Neuronal stem cell (in vitro differentiated cells): ENCODE results near the gene GNPAT.
A peak's percentile ranks its signal among the peaks of the same experiment; 100 is the strongest.

Experiments used
- DNase-seq: peaks from one replicate; pipeline ENCODE4 v3.0.0-alpha.2; 2013; ENCODE audit warnings: low spot score
- H2AFZ ChIP-seq: one replicate; pipeline ENCODE4 v1.6.1; 2013; ENCODE audit warnings: mild to moderate bottlenecking, low read length, inconsistent platforms
- H2AK5ac ChIP-seq: 2 replicates; pipeline ENCODE4 v1.6.1; 2013; ENCODE audit warnings: low read depth, mild to moderate bottlenecking, inconsistent platforms, low read length, moderate library complexity, mixed read lengths
- H2BK120ac ChIP-seq: 2 replicates; pipeline ENCODE4 v1.6.1; 2013; ENCODE audit warnings: low read depth, mild to moderate bottlenecking, inconsistent platforms, low read length, moderate library complexity, mixed read lengths
- H2BK12ac ChIP-seq: one replicate; pipeline ENCODE4 v1.6.1; 2013; ENCODE audit warnings: low read length, inconsistent platforms
- H2BK15ac ChIP-seq: 2 replicates; pipeline ENCODE4 v1.6.1; 2013; ENCODE audit warnings: mild to moderate bottlenecking, low read length, inconsistent platforms, mixed read lengths
- H2BK5ac ChIP-seq: one replicate; pipeline ENCODE4 v1.6.1; 2013; ENCODE audit warnings: inconsistent platforms, mild to moderate bottlenecking, low read length, moderate library complexity
- H3K14ac ChIP-seq: one replicate; pipeline ENCODE4 v1.6.1; 2013; ENCODE audit warnings: low read length, inconsistent platforms
- H3K18ac ChIP-seq: 2 replicates; pipeline ENCODE4 v1.6.1; 2013; ENCODE audit warnings: low read length, inconsistent platforms
- H3K23ac ChIP-seq: 2 replicates; pipeline ENCODE4 v1.6.1; 2013; ENCODE audit warnings: low read depth, mild to moderate bottlenecking, mixed read lengths, low read length, inconsistent platforms; ENCODE audit not compliant: poor library complexity
- H3K27ac ChIP-seq: replicated peaks from 3 replicates; pipeline ENCODE4 v1.5.1; 2013; ENCODE audit warnings: low read length, inconsistent platforms
- H3K27me3 ChIP-seq, 3 experiments: 2 replicates each; pipeline ENCODE4 v1.6.1; 2013; ENCODE audit warnings: low read length in 3 of 3, mild to moderate bottlenecking in 2 of 3, inconsistent platforms in 1 of 3, low read depth in 1 of 3, mixed read lengths in 1 of 3, moderate library complexity in 1 of 3; ENCODE audit not compliant: control insufficient read depth in 3 of 3, insufficient read depth in 3 of 3
- H3K36me3 ChIP-seq, 2 donors: replicated peaks in 1 of 2; 2 replicates each; pipeline ENCODE4 v1.6.1; 2013; ENCODE audit warnings: low read length in 2 of 2; ENCODE audit not compliant: control insufficient read depth in 2 of 2, insufficient read depth in 2 of 2
- H3K4ac ChIP-seq: 2 replicates; pipeline ENCODE4 v1.6.1; 2013; ENCODE audit warnings: inconsistent platforms, mild to moderate bottlenecking, low read length, moderate library complexity
- H3K4me1 ChIP-seq, 2 donors: 1 replicate in 1 of 2; 2 replicates in 1 of 2; pipeline ENCODE4 v1.6.1; 2013; ENCODE audit warnings: low read length in 2 of 2, low read depth in 1 of 2; ENCODE audit not compliant: control insufficient read depth in 2 of 2, insufficient read depth in 1 of 2
- H3K4me2 ChIP-seq: one replicate; pipeline ENCODE4 v1.6.1; 2013; ENCODE audit warnings: mild to moderate bottlenecking, low read length, inconsistent platforms; ENCODE audit not compliant: insufficient read depth, poor library complexity, severe bottlenecking
- H3K4me3 ChIP-seq, 2 donors: 2 replicates each; pipeline ENCODE4 v1.5.1; 2013; ENCODE audit warnings: low read length in 2 of 2, mild to moderate bottlenecking in 2 of 2, inconsistent platforms in 1 of 2, moderate library complexity in 1 of 2
- H3K79me1 ChIP-seq: one replicate; pipeline ENCODE4 v1.6.1; 2013; ENCODE audit warnings: low read depth, mild to moderate bottlenecking, inconsistent platforms, low read length, moderate library complexity
- H3K9ac ChIP-seq: one replicate; pipeline ENCODE4 v1.6.1; 2013; ENCODE audit warnings: mild to moderate bottlenecking, low read depth, low read length, inconsistent platforms; ENCODE audit not compliant: poor library complexity
- H3K9me3 ChIP-seq, 2 donors: replicated peaks in 1 of 2; 2 replicates each; pipeline versions ENCODE3 to v1.6.1; 2013; ENCODE audit warnings: low read length in 2 of 2, mild to moderate bottlenecking in 2 of 2, inconsistent platforms in 1 of 2, low read depth in 1 of 2, mixed read lengths in 1 of 2, moderate library complexity in 1 of 2; ENCODE audit not compliant: control insufficient read depth in 2 of 2, insufficient read depth in 1 of 2
- H4K8ac ChIP-seq: one replicate; pipeline ENCODE4 v1.6.1; 2013; ENCODE audit warnings: low read depth, mild to moderate bottlenecking, inconsistent platforms, low read length, moderate library complexity
- H4K91ac ChIP-seq: one replicate; pipeline ENCODE4 v1.6.1; 2013; ENCODE audit warnings: low read length, low read depth, mild to moderate bottlenecking, inconsistent platforms; ENCODE audit not compliant: poor library complexity
- WGBS, 2 donors: extraction: QIAGEN DNeasy Blood & Tissue Kit; methylation state at CpG; one replicate each; pipeline ENCODE4 v1.1.7; 2013; ENCODE audit warnings: missing lambda C conversion rate in 2 of 2, mixed read lengths in 1 of 2; ENCODE audit not compliant: insufficient read length in 2 of 2, insufficient replicate concordance in 1 of 2; ENCODE audit errors: extremely low coverage in 2 of 2; 5-methylcytosine and 5-hydroxymethylcytosine counted together

GNPAT gene

GRCh38 chr1:231238298-231238697 lies 2.7 kb upstream of the GNPAT start:
- Histone ChIP-seq H3K4me3 (no peak overlapping the region), H2BK12ac (no peak overlapping the region), H3K18ac (no peak overlapping the region), H3K36me3 (peaks cover 10 to 38% of the 10 kb centered on the region in 2 donors), H2BK120ac (no peak overlapping the region), H3K27ac (no peak overlapping the region), H3K14ac (no peak overlapping the region), H2BK15ac (no peak overlapping the region), H4K91ac (no peak overlapping the region), H3K4me1 (peaks cover 3 to 7% of the 10 kb centered on the region in 2 donors), H2AFZ (no peak overlapping the region), H3K9ac (no peak overlapping the region), H3K79me1 (peaks cover 2% of the 10 kb centered on the region), H3K27me3 (no peaks in the 10 kb centered on the region), H3K9me3 (no peaks in the 10 kb centered on the region), H3K23ac (no peak overlapping the region), H3K4me2 (no peak overlapping the region), H2BK5ac (no peak overlapping the region), H3K4ac (no peak overlapping the region), H2AK5ac (no peak overlapping the region), H4K8ac (no peak overlapping the region)
- DNase-seq = no peak
- WGBS, 2 donors = no CpG with 5 or more reads among the region's 1 CpG

GRCh38 chr1:231240531-231240882 lies 505 bp upstream of the GNPAT start:
- H3K23ac ChIP-seq = no peak overlapping the region
- H3K27me3 ChIP-seq = no peaks in the 10 kb centered on the region
- no peak overlapping the region for H3K9ac ChIP-seq
- H2BK120ac ChIP-seq = no peak overlapping the region
- peak overlapping the region; percentile 69 for H3K4me2 ChIP-seq
- H3K79me1 ChIP-seq = peaks cover 3% of the 10 kb centered on the region
- no peak overlapping the region for H4K91ac ChIP-seq
- H3K36me3 ChIP-seq = peaks cover 10 to 39% of the 10 kb centered on the region in 2 donors
- no CpG with 5 or more reads among the region's 13 CpGs for WGBS, 2 donors
- peak overlapping the region; percentile 75 to 94 for H3K4me3 ChIP-seq
- H3K4ac ChIP-seq = no peak overlapping the region
- H2BK5ac ChIP-seq = no peak overlapping the region
- no peak overlapping the region for H3K27ac ChIP-seq
- H2AK5ac ChIP-seq = no peak overlapping the region
- peak overlapping the region; percentile 47 for H3K14ac ChIP-seq
- H3K18ac ChIP-seq = no peak overlapping the region
- peaks cover 3 to 7% of the 10 kb centered on the region in 2 donors for H3K4me1 ChIP-seq
- no peak for DNase-seq
- no peaks in the 10 kb centered on the region for H3K9me3 ChIP-seq
- H2BK12ac ChIP-seq = no peak overlapping the region
- H4K8ac ChIP-seq = no peak overlapping the region
- peak overlapping the region; percentile 94 for H2AFZ ChIP-seq
- H2BK15ac ChIP-seq = no peak overlapping the region

- H3K27me3 ChIP-seq = no peaks in the 10 kb centered on the region
- no peak overlapping the region for H2BK120ac ChIP-seq
- peaks cover 3 to 7% of the 10 kb centered on the region in 2 donors for H3K4me1 ChIP-seq
- H3K27ac ChIP-seq = peak overlapping the region; percentile 9
- H3K4me3 ChIP-seq = peak overlapping the region; percentile 75 to 94
- WGBS, 2 donors = no CpG with 5 or more reads among the region's 10 CpGs
- H3K4ac ChIP-seq = no peak overlapping the region
- no peak overlapping the region for H2AK5ac ChIP-seq
- DNase-seq = no peak
- H3K79me1 ChIP-seq = peaks cover 3% of the 10 kb centered on the region
- no peak overlapping the region for H3K18ac ChIP-seq
- no peak overlapping the region for H3K23ac ChIP-seq
- peak overlapping the region; percentile 94 for H2AFZ ChIP-seq
- no peak overlapping the region for H2BK5ac ChIP-seq
- H2BK12ac ChIP-seq = no peak overlapping the region
- peaks cover 10 to 34% of the 10 kb centered on the region in 2 donors for H3K36me3 ChIP-seq
- H4K8ac ChIP-seq = no peak overlapping the region
- peaks cover 0 to 3% of the 10 kb centered on the region in 2 donors for H3K9me3 ChIP-seq
- no peak overlapping the region for H2BK15ac ChIP-seq
- peak overlapping the region; percentile 69 for H3K4me2 ChIP-seq
- H3K9ac ChIP-seq = no peak overlapping the region
- no peak overlapping the region for H4K91ac ChIP-seq
- H3K14ac ChIP-seq = no peak overlapping the region
Measured at GRCh38 chr1:231241750-231242149, 738 bp downstream of the GNPAT start.

GRCh38 chr1:231242516-231243198 lies 1.6 kb downstream of the GNPAT start:
- H3K9ac ChIP-seq = no peak overlapping the region
- no peaks in the 10 kb centered on the region for H3K27me3 ChIP-seq
- no peak overlapping the region for H3K23ac ChIP-seq
- H2BK12ac ChIP-seq = no peak overlapping the region
- no peak for DNase-seq
- H3K18ac ChIP-seq = no peak overlapping the region
- H2BK5ac ChIP-seq = no peak overlapping the region
- H3K4me1 ChIP-seq = peaks cover 3 to 7% of the 10 kb centered on the region in 2 donors
- H2AK5ac ChIP-seq = no peak overlapping the region
- peaks cover 5 to 32% of the 10 kb centered on the region in 2 donors for H3K36me3 ChIP-seq
- no peak overlapping the region for H3K4me2 ChIP-seq
- no peak overlapping the region for H2AFZ ChIP-seq
- peaks cover 3% of the 10 kb centered on the region for H3K79me1 ChIP-seq
- H4K8ac ChIP-seq = no peak overlapping the region
- no CpG with 5 or more reads among the region's 5 CpGs for WGBS, 2 donors
- peak overlapping the region in 1 of 2 donors; percentile 75 for H3K4me3 ChIP-seq
- H3K4ac ChIP-seq = no peak overlapping the region
- no peak overlapping the region for H2BK15ac ChIP-seq
- H3K9me3 ChIP-seq = peaks cover 0 to 3% of the 10 kb centered on the region in 2 donors
- no peak overlapping the region for H2BK120ac ChIP-seq
- H3K27ac ChIP-seq = no peak overlapping the region
- H3K14ac ChIP-seq = no peak overlapping the region
- no peak overlapping the region for H4K91ac ChIP-seq
